Aorta (tissue), 5 donors: ENCODE measurements around the gene SOX13. TPM values are rescaled to one million over a fixed set of nuclear protein-coding genes. Genes with fewer than 3 reads are reported as not detected.
"Not testable (repeated sequence)": the region's sequence is repeated elsewhere in the genome, so short reads cannot be mapped to it uniquely, and the experiment has no call there.

Experiments used
- ATAC-seq: fragments of 200-7000 bp; cut with Tn5 transposase; one replicate; pipeline ENCODE4 v1.9.1; 2022; ENCODE audit warnings: moderate library complexity; ENCODE audit not compliant: low FRiP score
- DNase-seq, 2 donors: peaks; one replicate each; pipeline ENCODE4 v3.0.0-alpha.2; 2020
- H3K27ac ChIP-seq, 2 donors: one replicate each; pipeline ENCODE4 v1.5.1; 2013; ENCODE audit warnings: low read length in 2 of 2, mild to moderate bottlenecking in 2 of 2, moderate library complexity in 2 of 2, control low read depth in 1 of 2, inconsistent platforms in 1 of 2, low read depth in 1 of 2
- H3K27me3 ChIP-seq, 2 donors: one replicate each; pipeline ENCODE4 v1.6.1; 2013; ENCODE audit warnings: control low read depth in 1 of 2, low read length in 1 of 2, mild to moderate bottlenecking in 1 of 2, moderate library complexity in 1 of 2; ENCODE audit not compliant: insufficient read depth in 2 of 2, control insufficient read depth in 1 of 2
- H3K36me3 ChIP-seq, 2 donors: one replicate each; pipeline ENCODE4 v1.6.1; 2013; ENCODE audit warnings: control low read depth in 1 of 2, low read length in 1 of 2, mild to moderate bottlenecking in 1 of 2; ENCODE audit not compliant: insufficient read depth in 2 of 2, control insufficient read depth in 1 of 2
- H3K4me1 ChIP-seq, 2 donors: one replicate each; pipeline ENCODE4 v1.6.1; 2013; ENCODE audit warnings: low read length in 2 of 2, control low read depth in 1 of 2, mild to moderate bottlenecking in 1 of 2, moderate library complexity in 1 of 2; ENCODE audit not compliant: insufficient read depth in 2 of 2, control insufficient read depth in 1 of 2
- H3K4me3 ChIP-seq, 2 donors: one replicate each; pipeline ENCODE4 v1.5.1; 2013; ENCODE audit warnings: low read length in 2 of 2, control low read depth in 1 of 2, mild to moderate bottlenecking in 1 of 2
- H3K9me3 ChIP-seq: one replicate; pipeline ENCODE4 v1.6.1; 2013; ENCODE audit warnings: mild to moderate bottlenecking, low read length; ENCODE audit not compliant: control insufficient read depth
- WGBS, 2 donors: extraction: QIAGEN DNeasy Blood & Tissue Kit; methylation state at CpG; one replicate each; pipeline ENCODE4 v1.1.7; 2013; 5-methylcytosine and 5-hydroxymethylcytosine counted together
- intact Hi-C, 2 donors: fragments of 100-400 bp; cut with DNase I; formaldehyde crosslinking; loops; one replicate each; pipeline versions ENCODE4 v1.14.2 to v1.15.0; 2022
- polyA plus RNA-seq, 2 donors: library from polyadenylated mRNA; stranded (reverse); fragments of 200-250 nt; gene quantifications; one replicate each; pipeline ENCODE4 v1.2.3, GENCODE V29; 2013
- total RNA-seq, 2 donors: library from RNA; stranded (reverse); fragmentation: NEBNext Ultra II Directional; extraction: Animal tissue kit (Norgen Biotek cat#: 25700); gene quantifications; one replicate each; pipeline ENCODE4 v1.2.1, GENCODE V29; 2021
- donor health status: healthy with polysubstance abuse.
- donor health status: Bipolar disorder and iron deficiency.
- donor health status: DM: no; HTN: no; CAD: no.
- donor health status: DM: no; HTN: no; CAD: no.
- donor health status: DM: yes; HTN: yes; CAD: no.

Gene SOX13
- total and polyA plus RNA-seq, 4 donors: 9.6 to 52.8 (median 28.6) TPM

- ATAC-seq: no peak
- DNase-seq: peak in 1 of 2 donors; percentile 51
- intact Hi-C loops: no loop called here
- no peak overlapping the region for H3K4me3 ChIP-seq
- WGBS, 2 donors: 81 to 90% methylated on average over 8 of the region's 8 CpGs
- H3K27ac ChIP-seq: no peak overlapping the region
- H3K9me3 ChIP-seq: no peaks in the 10 kb centered on the region
- no peaks in the 10 kb centered on the region for H3K27me3 ChIP-seq
- H3K36me3 ChIP-seq: no peaks in the 10 kb centered on the region
- peaks cover 0 to 1% of the 10 kb centered on the region in 2 donors for H3K4me1 ChIP-seq
Observed at GRCh38 chr1:204087181-204087892, 14.4 kb downstream of the SOX13 start.

DNA sequence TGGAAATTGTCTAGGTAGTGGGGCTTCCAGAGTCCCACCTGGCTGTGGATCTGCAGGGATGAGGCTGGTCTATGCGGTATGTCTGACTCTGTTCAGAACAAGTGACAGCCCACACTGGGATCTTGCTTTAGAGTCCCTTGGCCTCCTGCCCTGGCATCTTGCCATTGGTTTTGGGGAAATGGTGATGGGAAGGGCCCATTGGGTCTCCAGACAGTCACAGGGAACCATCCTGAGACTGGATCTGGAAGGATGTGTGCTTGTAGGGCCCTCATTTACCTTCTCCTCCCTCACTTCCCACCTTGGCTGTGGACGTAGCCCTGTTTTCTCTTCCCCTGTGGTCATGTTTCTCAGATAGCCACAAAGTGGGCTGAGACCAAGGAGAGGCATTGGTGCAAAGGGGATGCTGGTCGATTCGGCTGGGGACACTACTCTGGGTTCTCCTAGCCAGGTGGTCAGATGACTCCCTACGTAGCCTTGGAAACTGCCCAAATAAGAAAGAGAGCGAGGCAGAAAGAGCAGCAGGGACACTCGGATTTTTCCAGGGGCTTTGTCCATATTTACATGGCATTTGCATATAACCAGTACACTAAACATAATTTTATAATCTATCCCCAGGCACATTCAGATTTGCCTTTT is 15.1 kb downstream of the SOX13 start:
- 63 to 67% methylated on average over 7 of the region's 7 CpGs for WGBS, 2 donors
- ATAC-seq (no peak), DNase-seq (peak in 1 of 2 donors; percentile 83)
- intact Hi-C loops: no loop called here
- no peak overlapping the region for H3K4me3 ChIP-seq
- no peaks in the 10 kb centered on the region for H3K27me3 ChIP-seq
- no peaks in the 10 kb centered on the region for H3K36me3 ChIP-seq
- H3K9me3 ChIP-seq: no peaks in the 10 kb centered on the region
- H3K4me1 ChIP-seq: peaks cover 0 to 1% of the 10 kb centered on the region in 2 donors
- H3K27ac ChIP-seq: no peak overlapping the region

DNA sequence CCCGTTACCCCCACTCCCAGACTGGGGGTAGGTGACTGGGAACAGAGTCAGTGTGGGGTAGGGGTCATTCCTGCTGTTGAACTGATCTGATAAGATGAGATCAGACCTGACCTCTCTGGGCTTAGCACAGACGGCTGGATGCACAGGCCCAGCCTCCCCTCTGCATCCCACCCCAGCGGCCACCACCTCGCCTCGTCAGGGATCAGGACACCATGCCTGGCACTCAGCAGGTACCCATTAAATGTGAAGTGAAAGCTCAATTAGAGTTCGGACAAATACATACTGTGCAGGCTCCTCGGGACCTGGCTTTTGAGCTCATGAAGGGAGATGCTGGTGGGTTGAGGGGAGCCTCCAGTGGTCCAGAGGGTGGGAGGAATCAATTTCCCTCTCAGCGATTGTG is 15.7 kb downstream of the SOX13 start:
- WGBS, 2 donors: 61 to 68% methylated on average over 8 of the region's 8 CpGs
- ATAC-seq (no peak), DNase-seq (peak in 1 of 2 donors; percentile 57)
- Histone ChIP-seq H3K27ac (peak overlapping the region in 1 of 2 donors; percentile 32), H3K27me3 (no peaks in the 10 kb centered on the region), H3K36me3 (no peaks in the 10 kb centered on the region), H3K4me1 (peaks cover 0 to 1% of the 10 kb centered on the region in 2 donors), H3K4me3 (no peak overlapping the region), H3K9me3 (no peaks in the 10 kb centered on the region)
- intact Hi-C loops: no loop called here

DNA sequence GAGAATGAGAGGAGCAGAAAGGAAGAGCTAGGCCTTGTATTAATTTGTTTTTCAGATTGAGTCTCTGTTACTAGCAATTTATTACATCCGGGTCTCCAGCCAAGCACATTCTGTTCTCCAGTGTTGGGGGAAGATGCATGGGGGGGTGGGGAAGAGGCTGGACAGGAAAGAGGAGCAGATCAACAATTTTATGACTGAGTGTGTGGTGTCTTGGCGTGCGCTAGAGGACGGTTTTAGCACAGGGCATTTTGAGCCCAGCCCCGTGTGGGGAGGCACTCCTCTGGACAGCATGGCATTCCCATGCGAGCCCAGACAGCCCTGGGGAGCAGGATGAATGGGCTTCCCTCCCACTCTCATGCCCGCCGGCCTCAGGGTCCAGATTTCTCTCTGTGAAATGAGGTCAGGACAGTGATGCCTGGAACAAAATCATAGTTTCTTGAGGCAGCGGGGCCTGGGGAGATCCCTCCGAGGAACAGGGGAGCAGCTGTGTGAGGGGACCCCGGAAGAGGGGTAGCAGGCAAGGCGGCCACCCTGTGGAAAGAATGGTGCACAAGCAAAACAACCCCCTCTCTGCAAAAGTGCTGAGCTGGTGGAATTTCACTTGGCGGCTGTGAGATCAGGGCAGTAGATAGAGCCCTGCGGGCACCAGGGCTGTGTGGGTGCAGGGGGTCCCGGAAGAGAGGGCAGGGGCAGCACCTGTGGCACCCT is 16.3 kb downstream of the SOX13 start:
- DNase-seq (peak in 1 of 2 donors; percentile 83), ATAC-seq (peak; percentile 77)
- 31 to 41% methylated on average over 15 of the region's 15 CpGs for WGBS, 2 donors
- Histone ChIP-seq H3K9me3 (no peaks in the 10 kb centered on the region), H3K27ac (no peak overlapping the region), H3K4me1 (peaks cover 0 to 1% of the 10 kb centered on the region in 2 donors), H3K4me3 (no peak overlapping the region), H3K27me3 (no peaks in the 10 kb centered on the region), H3K36me3 (no peaks in the 10 kb centered on the region)
- intact Hi-C loops: no loop called here

- H3K27ac ChIP-seq, ATAC-seq, H3K27me3 ChIP-seq, H3K4me3 ChIP-seq, H3K4me1 ChIP-seq, intact Hi-C loops, DNase-seq, H3K36me3 ChIP-seq, H3K9me3 ChIP-seq: not testable (repeated sequence)
- WGBS, 2 donors: 91 to 95% methylated on average over 3 of the region's 3 CpGs
Observed at GRCh38 chr1:204090132-204090531, 17.2 kb downstream of the SOX13 start.

DNA sequence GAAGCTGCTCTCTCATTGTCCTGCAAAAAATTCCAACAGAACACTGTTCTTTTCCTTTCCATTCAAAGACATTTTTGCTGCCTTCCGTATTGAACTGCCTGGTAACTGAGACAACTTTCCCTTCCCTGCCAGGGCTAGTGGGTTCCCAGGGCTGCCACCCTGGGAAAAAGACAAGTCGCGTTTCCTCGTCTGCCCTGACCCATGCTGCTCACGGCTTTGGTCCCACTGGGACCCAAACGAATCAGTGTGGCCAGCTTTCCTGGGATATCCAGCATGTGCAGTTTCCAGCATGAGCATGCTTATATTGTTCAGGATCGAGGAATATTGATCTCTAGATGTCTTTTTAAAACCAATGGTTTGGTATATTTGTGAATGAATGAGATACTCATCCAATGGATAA is 18.2 kb downstream of the SOX13 start:
- peaks cover 0 to 1% of the 10 kb centered on the region in 2 donors for H3K4me1 ChIP-seq
- WGBS, 2 donors: 33 to 64% methylated on average over 7 of the region's 7 CpGs

GRCh38 chr1:204091787-204092312 is 18.9 kb downstream of the SOX13 start:
- ATAC-seq: no peak
- no peaks in the 10 kb centered on the region for H3K9me3 ChIP-seq
- H3K36me3 ChIP-seq: no peaks in the 10 kb centered on the region
- H3K4me1 ChIP-seq: peaks cover 0 to 1% of the 10 kb centered on the region in 2 donors
- no peak overlapping the region for H3K27ac ChIP-seq
- H3K4me3 ChIP-seq: no peak overlapping the region
- intact Hi-C loops: no loop called here
- DNase-seq: peak in 1 of 2 donors; percentile 9
- WGBS, 2 donors: 92 to 93% methylated on average over 5 of the region's 5 CpGs
- no peaks in the 10 kb centered on the region for H3K27me3 ChIP-seq

More for the DNA sequence above, 18.2 kb downstream of the SOX13 start:
- H3K4me3 ChIP-seq: no peak overlapping the region
- DNase-seq (peak in 1 of 2 donors; percentile 61), ATAC-seq (no peak)
- H3K27ac ChIP-seq: no peak overlapping the region
- H3K27me3 ChIP-seq: no peaks in the 10 kb centered on the region
- H3K9me3 ChIP-seq: no peaks in the 10 kb centered on the region
- H3K36me3 ChIP-seq: no peaks in the 10 kb centered on the region
- intact Hi-C loops: no loop called here

- H3K27ac ChIP-seq: no peak overlapping the region
Observed at GRCh38 chr1:204092632-204093420, 19.9 kb downstream of the SOX13 start.

More at GRCh38 chr1:204092632-204093420, 19.9 kb downstream of the SOX13 start:
- Histone ChIP-seq H3K27me3 (no peaks in the 10 kb centered on the region), H3K36me3 (no peaks in the 10 kb centered on the region), H3K4me1 (peaks cover 0 to 1% of the 10 kb centered on the region in 2 donors), H3K9me3 (no peaks in the 10 kb centered on the region), H3K4me3 (no peak overlapping the region)
- ATAC-seq: no peak
- no peak for DNase-seq
- 81 to 83% methylated on average over 12 of the region's 12 CpGs for WGBS, 2 donors
- intact Hi-C loops: no loop called here
